Right cardiac atrium (tissue), 5 donors: ENCODE results near the gene ARHGDIB. TPM values are rescaled to one million over a fixed set of nuclear protein-coding genes. Genes with fewer than 3 reads are reported as not detected.

Experiments
- ATAC-seq, 2 donors: fragments of 200-7000 bp; cut with Tn5 transposase; one replicate each; pipeline versions ENCODE4 v1.8.0 to v1.9.1; 2020; ENCODE audit warnings: moderate library complexity in 2 of 2, mild to moderate bottlenecking in 1 of 2
- DNase-seq, 3 donors: peaks; one replicate each; pipeline ENCODE4 v3.0.0-alpha.2; 2020
- H3K27ac ChIP-seq: one replicate; pipeline ENCODE4 v1.5.1; 2013; ENCODE audit warnings: mild to moderate bottlenecking, low read length, control low read depth, moderate library complexity
- H3K27me3 ChIP-seq: one replicate; pipeline ENCODE4 v1.6.1; 2013; ENCODE audit not compliant: control insufficient read depth, insufficient read depth
- H3K4me1 ChIP-seq: one replicate; pipeline ENCODE4 v1.6.1; 2013; ENCODE audit warnings: low read length; ENCODE audit not compliant: control insufficient read depth, insufficient read depth
- H3K4me3 ChIP-seq: one replicate; pipeline ENCODE4 v1.5.1; 2013; ENCODE audit warnings: low read length, control low read depth
- H3K9me3 ChIP-seq: one replicate; pipeline ENCODE4 v1.6.1; 2013; ENCODE audit warnings: low read length; ENCODE audit not compliant: control insufficient read depth
- WGBS: extraction: QIAGEN DNeasy Blood & Tissue Kit; methylation state at CpG from one replicate; pipeline ENCODE4 v1.1.7; 2013; 5-methylcytosine and 5-hydroxymethylcytosine counted together
- intact Hi-C, 4 donors: fragments of 100-400 bp; cut with DNase I; formaldehyde crosslinking; loops; one replicate each; pipeline versions ENCODE4 v1.11.0 to v1.14.0; 2022 to 2023
- polyA plus RNA-seq: library from polyadenylated mRNA; stranded (reverse); fragments of 200-250 nt; gene quantifications from one replicate; pipeline ENCODE4 v1.2.3, GENCODE V29; 2013
- total RNA-seq, 4 donors: library from RNA; stranded (reverse); fragmentation: NEBNext Ultra II Directional; extraction: Animal tissue kit (Norgen Biotek cat#: 25700); gene quantifications; one replicate each; pipeline ENCODE4 v1.2.1, GENCODE V29; 2021
- donor health status: healthy with polysubstance abuse.
- donor health status: DM: no; HTN: yes; CAD: no.
- donor health status: DM: no; HTN: no; CAD: no.
- donor health status: DM: no; HTN: yes; CAD: no; lungs with severe emphysema.
- donor health status: DM: yes; HTN: yes; CAD: no.

ARHGDIB gene
- total and polyA plus RNA-seq, 5 donors = 45.6 to 73.5 (median 66.8) TPM

DNA sequence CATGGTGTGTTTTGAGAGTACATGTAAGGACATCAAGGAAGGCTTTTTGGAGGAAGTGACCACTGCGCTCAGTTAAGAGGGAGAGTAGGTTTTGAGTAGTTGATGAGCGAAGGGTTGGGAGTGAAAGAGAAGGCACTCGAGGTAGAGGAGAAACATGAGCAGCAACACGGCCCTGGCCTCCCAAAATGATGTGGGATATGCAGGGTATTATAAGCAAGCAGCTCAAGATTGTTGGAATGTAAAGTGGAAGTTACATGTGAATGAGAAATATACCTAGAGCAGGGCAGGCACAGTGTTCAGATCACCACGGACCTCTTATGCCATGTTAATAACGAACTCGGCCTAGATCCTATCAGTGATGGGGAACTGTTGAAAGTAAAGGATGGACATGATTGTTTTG is 2.1 kb upstream of the ARHGDIB start:
- 94% methylated on average over 7 of the region's 7 CpGs for WGBS
- ATAC-seq = no peak
- Histone ChIP-seq H3K27ac (no peak overlapping the region), H3K4me1 (peaks cover 5% of the 10 kb centered on the region), H3K4me3 (no peak overlapping the region), H3K27me3 (no peaks in the 10 kb centered on the region), H3K9me3 (no peaks in the 10 kb centered on the region)
- no peak for DNase-seq
- intact Hi-C loops = no loop called here

DNA sequence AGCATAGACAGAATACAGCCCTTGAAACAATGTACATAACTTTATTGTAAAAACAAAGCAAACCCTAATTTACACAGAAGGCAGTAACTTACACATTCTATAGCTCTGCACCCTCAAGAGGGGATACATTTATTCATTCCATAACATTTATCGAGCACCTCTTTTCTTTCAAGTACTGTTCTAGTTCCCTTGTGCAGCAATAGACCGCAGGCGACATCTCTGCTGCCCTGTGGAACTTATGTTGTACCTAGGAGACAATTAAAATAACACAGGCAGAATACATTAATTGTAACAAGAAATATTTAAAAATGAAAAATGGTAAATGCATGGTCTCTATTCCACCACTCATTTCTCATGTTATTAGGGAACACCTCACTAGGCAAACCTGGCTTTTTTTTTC is 1.4 kb upstream of the ARHGDIB start:
- Histone ChIP-seq H3K4me1 (peaks cover 6% of the 10 kb centered on the region), H3K4me3 (no peak overlapping the region)
- 93% methylated on average over 3 of the region's 3 CpGs for WGBS

GRCh38 chr12:14962153-14962539 is 745 bp upstream of the ARHGDIB start:
- DNase-seq (no peak), ATAC-seq (no peak)
- intact Hi-C loops = no loop called here
- WGBS = 47% methylated on average over 3 of the region's 3 CpGs
- H3K27me3 ChIP-seq = no peaks in the 10 kb centered on the region
- H3K4me3 ChIP-seq = peak overlapping the region; percentile 92
- H3K4me1 ChIP-seq = peaks cover 7% of the 10 kb centered on the region
- H3K27ac ChIP-seq = no peak overlapping the region
- H3K9me3 ChIP-seq = no peaks in the 10 kb centered on the region

More for the DNA sequence above, 1.4 kb upstream of the ARHGDIB start:
- Histone ChIP-seq H3K9me3 (no peaks in the 10 kb centered on the region), H3K27ac (no peak overlapping the region), H3K27me3 (no peaks in the 10 kb centered on the region)
- intact Hi-C loops = no loop called here
- DNase-seq (no peak), ATAC-seq (no peak)

- DNase-seq (peak; percentile 60 to 68 (median 66)), ATAC-seq (peak; percentile 77 to 89)
- 40% methylated on average over 13 of the region's 13 CpGs for WGBS
- H3K27ac ChIP-seq = peak overlapping the region; percentile 98
- H3K9me3 ChIP-seq = no peaks in the 10 kb centered on the region
- intact Hi-C loops = no loop called here
- peak overlapping the region; percentile 92 for H3K4me3 ChIP-seq
- peaks cover 7% of the 10 kb centered on the region for H3K4me1 ChIP-seq
- H3K27me3 ChIP-seq = no peaks in the 10 kb centered on the region
Observed at GRCh38 chr12:14960548-14961465, 594 bp downstream of the ARHGDIB start.

GRCh38 chr12:14959916-14960496 is 1.4 kb downstream of the ARHGDIB start:
- DNase-seq (no peak), ATAC-seq (no peak)
- Histone ChIP-seq H3K27me3 (no peaks in the 10 kb centered on the region), H3K9me3 (no peaks in the 10 kb centered on the region), H3K4me3 (peak overlapping the region; percentile 40), H3K27ac (peak overlapping the region; percentile 97), H3K4me1 (peaks cover 7% of the 10 kb centered on the region)
- WGBS = 59% methylated on average over 4 of the region's 4 CpGs
- intact Hi-C loops = no loop called here

GRCh38 chr12:14959463-14959862 is 1.9 kb downstream of the ARHGDIB start:
- no peak for DNase-seq
- peaks cover 7% of the 10 kb centered on the region for H3K4me1 ChIP-seq
- H3K27ac ChIP-seq = peak overlapping the region; percentile 97
- H3K27me3 ChIP-seq = no peaks in the 10 kb centered on the region
- H3K4me3 ChIP-seq = peak overlapping the region; percentile 40
- intact Hi-C loops = no loop called here
- H3K9me3 ChIP-seq = no peaks in the 10 kb centered on the region
- peak; percentile 32 to 34 for ATAC-seq
- WGBS = 24% methylated on average over 3 of the region's 3 CpGs

- 83% methylated on average over 10 of the region's 10 CpGs for WGBS
- DNase-seq = no peak
- no peaks in the 10 kb centered on the region for H3K9me3 ChIP-seq
- no peaks in the 10 kb centered on the region for H3K27me3 ChIP-seq
- peaks cover 7% of the 10 kb centered on the region for H3K4me1 ChIP-seq
- intact Hi-C loops = no loop called here
- ATAC-seq = no peak
- H3K27ac ChIP-seq = peak overlapping the region; percentile 32
- H3K4me3 ChIP-seq = no peak overlapping the region
Observed at GRCh38 chr12:14959126-14959440, 2.3 kb downstream of the ARHGDIB start.

- peaks cover 7% of the 10 kb centered on the region for H3K4me1 ChIP-seq
- intact Hi-C loops = no loop called here
- DNase-seq (no peak), ATAC-seq (no peak)
- peak overlapping the region; percentile 32 for H3K27ac ChIP-seq
- H3K27me3 ChIP-seq = no peaks in the 10 kb centered on the region
- 60% methylated on average over 11 of the region's 11 CpGs for WGBS
- no peaks in the 10 kb centered on the region for H3K9me3 ChIP-seq
- peak overlapping the region; percentile 36 for H3K4me3 ChIP-seq
Observed at GRCh38 chr12:14958361-14959125, 2.9 kb downstream of the ARHGDIB start.

- Histone ChIP-seq H3K27ac (peak overlapping the region; percentile 68), H3K4me3 (no peak overlapping the region), H3K9me3 (no peaks in the 10 kb centered on the region), H3K4me1 (peaks cover 7% of the 10 kb centered on the region), H3K27me3 (no peaks in the 10 kb centered on the region)
- ATAC-seq = no peak
- DNase-seq = no peak
- 51% methylated on average over 5 of the region's 5 CpGs for WGBS
- intact Hi-C loops = loop anchor here in 1 of 4 donors (2.0 kb wide), 1 partner anchor 51 kb away; no protein-coding TSS in a partner anchor
Observed at GRCh38 chr12:14957551-14958168, 3.7 kb downstream of the ARHGDIB start.

DNA sequence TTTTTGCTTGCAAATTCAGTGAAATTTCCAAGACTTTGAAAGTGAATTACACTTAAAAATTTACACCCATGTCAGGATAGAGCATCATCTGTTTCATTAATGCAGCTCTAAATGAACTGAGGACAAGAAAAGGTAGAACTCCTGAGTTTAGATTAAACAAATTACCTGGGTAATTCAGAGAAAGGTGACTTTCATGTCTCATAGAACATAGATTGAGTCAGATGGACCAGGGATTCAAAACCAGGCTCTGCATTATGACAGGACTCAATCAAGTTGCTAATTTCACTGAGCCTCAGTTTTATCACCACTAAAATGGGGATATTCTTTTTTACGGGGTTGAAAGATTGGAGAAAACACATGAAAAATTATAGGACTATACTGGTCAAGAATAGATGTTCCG is 4.5 kb downstream of the ARHGDIB start:
- Histone ChIP-seq H3K27me3 (no peaks in the 10 kb centered on the region), H3K27ac (peak overlapping the region; percentile 49), H3K9me3 (no peaks in the 10 kb centered on the region), H3K4me3 (no peak overlapping the region), H3K4me1 (peaks cover 9% of the 10 kb centered on the region)
- DNase-seq = no peak
- no peak for ATAC-seq
- intact Hi-C loops = loop anchor here in 1 of 4 donors (2.0 kb wide), 1 partner anchor 50 kb away; no protein-coding TSS in a partner anchor
- WGBS = 73% methylated on average over 2 of the region's 2 CpGs
